Measurements from ENCODE around the gene ADAM12.
"Not testable (repeated sequence)": the region's sequence is repeated elsewhere in the genome, so short reads cannot be mapped to it uniquely, and the experiment has no call there.

Gene ADAM12

DNA sequence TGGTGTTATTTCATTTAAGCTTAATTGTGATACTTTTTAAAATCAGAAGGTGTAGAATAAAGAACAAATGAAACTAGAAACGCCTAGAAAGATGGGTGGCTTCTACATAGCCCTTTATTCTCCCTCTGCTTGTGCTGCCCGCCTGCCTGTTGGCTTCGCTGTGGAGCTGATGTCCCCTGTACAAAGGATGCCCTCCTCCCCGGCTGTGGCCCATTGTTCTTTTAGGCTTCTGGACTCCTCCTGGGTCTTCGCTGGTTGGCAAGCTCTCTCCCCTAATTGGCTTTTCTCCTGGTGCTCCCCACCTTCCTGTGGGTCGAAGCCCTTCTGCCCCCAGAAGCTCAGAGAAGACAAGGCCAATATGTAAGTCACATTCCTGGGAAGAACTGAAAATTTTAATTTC lies 393.7 kb downstream of the ADAM12 start:
- no peak for DNase-seq

- DNase-seq: no peak
Measured at GRCh38 chr10:125992254-125992653, 396.0 kb downstream of the ADAM12 start.

DNA sequence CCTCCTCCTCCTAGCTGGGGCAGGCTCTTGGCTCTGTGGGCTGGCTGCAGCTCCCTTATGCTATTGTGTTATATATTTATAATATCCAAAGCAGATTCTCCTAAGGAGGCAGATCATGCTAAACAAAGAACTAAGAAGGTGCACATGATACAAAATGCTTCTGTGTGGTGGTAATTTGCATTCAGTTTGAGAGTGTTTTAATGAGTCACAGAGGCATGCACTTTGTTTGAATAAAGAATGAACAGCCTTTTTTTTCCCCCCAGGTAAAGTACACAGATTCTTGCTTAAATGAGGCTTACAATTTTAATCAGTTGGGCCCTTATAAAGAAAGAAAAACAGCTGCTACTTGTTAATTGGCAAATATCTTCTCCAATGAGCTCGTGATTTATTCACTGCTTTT lies 396.9 kb downstream of the ADAM12 start:
- no peak for DNase-seq

DNA sequence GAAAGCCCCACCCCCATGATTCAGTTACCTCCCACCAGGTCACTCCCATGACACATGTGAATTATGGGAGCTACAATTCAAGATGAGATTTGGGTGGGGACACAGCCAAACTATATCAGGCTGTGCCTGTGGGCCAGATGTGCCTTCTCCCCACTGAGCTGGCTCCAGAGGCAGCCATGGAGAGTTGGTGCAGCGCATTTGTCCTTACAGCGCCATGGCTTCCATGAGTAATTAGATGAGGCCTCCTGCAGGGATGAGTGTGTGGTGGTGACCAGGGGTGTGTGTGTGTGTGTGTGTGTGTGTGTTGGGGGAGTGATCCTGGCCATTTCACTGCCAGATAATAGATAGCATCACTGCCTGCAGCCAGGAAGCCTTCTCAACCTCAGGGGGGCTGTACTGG lies 397.3 kb downstream of the ADAM12 start:
- DNase-seq: no peak

DNA sequence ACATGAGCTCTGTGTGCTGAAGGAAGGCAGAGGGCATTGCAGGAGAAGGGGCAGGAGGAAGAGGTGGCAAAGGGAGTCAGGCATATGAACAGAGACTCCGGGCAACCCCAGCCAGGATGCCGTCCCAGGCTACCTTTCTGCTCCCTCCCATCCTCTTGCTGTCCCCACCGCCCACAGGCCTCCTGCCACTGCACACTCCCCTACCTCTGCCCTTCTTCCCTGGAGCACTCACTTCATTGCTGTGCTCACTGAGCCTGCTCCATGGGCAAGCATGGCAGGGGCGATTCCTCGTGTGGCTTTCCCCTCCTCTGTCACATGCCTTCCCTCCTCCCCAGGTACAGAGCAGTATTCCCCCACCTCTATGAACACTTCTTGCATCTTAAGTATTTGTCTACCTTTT lies 398.5 kb downstream of the ADAM12 start:
- no peak for DNase-seq

- no peak for DNase-seq
Measured at GRCh38 chr10:125985557-125986240, 402.6 kb downstream of the ADAM12 start.

GRCh38 chr10:125984865-125985495 lies 403.3 kb downstream of the ADAM12 start:
- peak; percentile 9 for DNase-seq

- no peak for DNase-seq
Measured at GRCh38 chr10:125984346-125984745, 403.9 kb downstream of the ADAM12 start.

DNA sequence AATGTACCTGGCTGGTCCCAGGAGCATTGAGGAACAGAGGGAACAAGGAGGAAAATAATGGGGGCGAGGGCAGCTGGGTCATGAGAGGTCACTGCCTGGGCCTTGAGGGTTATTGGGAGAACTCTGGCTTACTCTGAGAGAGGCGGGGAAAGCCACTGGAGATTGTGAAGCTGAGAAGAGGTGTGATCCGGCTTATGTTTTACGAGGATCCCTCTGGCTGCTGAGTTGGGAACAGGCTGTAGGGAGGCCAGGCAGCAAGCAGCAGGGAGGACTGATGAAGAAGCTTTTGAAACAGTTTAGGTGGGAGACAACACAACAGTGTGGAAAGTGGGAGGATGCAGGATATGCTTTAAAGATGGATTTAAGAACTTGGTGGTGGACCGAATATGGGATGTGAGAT lies 404.6 kb downstream of the ADAM12 start:
- no peak for DNase-seq

- DNase-seq: no peak
Measured at GRCh38 chr10:125983161-125983560, 405.1 kb downstream of the ADAM12 start.

DNA sequence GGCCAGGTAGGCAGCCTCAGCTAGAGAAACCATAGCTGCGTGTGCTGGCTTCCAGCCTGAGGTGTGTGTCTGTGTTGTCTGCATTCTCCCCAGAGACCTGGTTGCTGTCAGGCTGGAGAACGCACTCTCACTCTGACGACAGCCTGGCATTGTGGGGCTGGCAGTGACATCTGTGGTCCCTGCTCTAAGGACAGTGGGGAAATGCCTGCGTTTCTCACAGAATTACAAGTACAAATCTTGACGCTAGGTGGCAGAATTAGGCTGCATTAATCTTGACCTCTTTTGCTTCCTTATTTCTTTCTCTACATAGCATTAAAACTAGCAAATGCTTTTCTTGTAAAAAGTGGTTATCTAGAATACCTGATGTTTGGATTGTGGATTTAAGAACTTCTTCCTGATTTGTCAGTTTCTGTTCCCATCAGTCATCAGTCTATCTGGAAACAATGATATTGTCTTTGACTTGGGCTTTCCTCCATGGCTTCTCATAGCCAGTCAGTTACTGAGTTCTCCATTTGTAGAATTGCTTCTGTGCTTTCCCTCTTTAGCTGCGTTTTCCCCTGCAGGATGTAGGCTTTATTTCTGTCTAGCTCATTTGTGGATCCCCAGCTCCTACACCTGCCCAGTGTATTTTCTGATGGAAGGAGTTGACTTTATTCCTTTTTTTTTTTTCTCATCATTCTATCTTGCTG lies 405.9 kb downstream of the ADAM12 start:
- peak; percentile 89 for DNase-seq

DNA sequence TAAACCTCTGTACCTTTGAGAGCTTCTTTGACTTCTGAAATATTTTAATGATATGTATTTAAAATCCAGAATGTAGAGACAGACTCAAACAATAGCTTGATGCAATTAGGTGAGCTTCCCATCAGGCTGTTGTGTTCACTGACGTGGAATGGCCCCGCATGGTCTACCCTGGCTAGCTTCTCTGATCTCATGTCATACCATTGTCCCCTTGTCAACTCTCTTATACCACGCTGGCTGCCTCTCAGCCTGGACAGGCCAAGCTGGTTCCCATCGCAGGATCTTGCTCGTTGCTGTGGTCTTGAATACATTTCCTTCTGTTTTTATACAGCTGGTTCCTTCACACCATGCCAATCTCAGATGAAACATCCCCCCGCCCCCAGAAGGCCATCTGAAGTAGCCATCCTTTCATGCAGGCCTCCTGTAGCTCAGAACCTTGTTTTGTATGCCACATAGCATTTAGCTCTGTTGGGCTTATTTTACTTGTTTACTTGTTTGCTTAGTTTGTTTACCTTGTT lies 407.7 kb downstream of the ADAM12 start:
- peak; percentile 41 for DNase-seq

DNA sequence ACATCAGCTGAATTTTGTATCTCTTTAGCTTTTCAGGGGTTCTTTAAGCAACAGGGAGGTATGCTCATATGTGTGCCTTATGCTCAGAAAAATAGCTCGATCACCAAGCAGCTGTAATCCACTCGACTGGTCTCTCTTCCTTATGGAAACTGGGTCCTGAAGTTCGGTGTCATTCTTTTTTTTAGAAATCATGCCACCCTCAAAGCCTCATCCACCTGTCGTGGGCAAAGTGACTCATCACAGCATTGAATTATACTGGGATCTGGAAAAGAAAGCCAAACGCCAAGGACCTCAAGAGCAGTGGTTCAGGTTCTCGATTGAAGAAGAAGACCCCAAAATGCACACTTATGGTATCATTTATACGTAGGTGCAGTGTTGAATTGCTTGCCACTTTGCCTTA lies 408.3 kb downstream of the ADAM12 start:
- no peak for DNase-seq

- DNase-seq: peak; percentile 23
Measured at GRCh38 chr10:125976960-125977605, 411.2 kb downstream of the ADAM12 start.

GRCh38 chr10:125970077-125970630 lies 418.1 kb downstream of the ADAM12 start:
- not testable (repeated sequence) for DNase-seq

DNA sequence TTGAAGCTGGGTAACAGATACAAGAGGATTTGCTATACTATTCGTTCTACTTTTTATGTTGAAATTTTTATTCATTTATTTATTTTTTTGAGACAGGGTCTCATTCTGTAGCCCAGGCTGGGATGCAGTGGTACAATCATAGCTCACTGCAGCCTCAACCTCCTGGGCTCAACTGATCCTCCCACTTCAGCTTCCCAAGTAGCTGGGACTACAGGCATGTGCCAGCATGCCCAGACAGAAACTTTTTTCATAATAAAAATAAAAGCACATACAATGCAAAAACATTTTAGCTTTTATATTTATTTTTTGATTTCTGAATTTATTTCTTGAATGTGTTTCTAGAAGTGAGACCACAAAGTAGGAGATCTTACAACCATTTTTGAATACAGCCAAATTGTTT lies 420.7 kb downstream of the ADAM12 start:
- no peak for DNase-seq

- no peak for DNase-seq
Measured at GRCh38 chr10:125964558-125964957, 423.7 kb downstream of the ADAM12 start.
